ENCODE measurements around the gene TTC33. TPM values are rescaled to one million over a fixed set of nuclear protein-coding genes. Genes with fewer than 3 reads are reported as not detected.

TTC33 gene
- total RNA-seq, 1 donor from 2014 or later = 24.6 TPM

DNA sequence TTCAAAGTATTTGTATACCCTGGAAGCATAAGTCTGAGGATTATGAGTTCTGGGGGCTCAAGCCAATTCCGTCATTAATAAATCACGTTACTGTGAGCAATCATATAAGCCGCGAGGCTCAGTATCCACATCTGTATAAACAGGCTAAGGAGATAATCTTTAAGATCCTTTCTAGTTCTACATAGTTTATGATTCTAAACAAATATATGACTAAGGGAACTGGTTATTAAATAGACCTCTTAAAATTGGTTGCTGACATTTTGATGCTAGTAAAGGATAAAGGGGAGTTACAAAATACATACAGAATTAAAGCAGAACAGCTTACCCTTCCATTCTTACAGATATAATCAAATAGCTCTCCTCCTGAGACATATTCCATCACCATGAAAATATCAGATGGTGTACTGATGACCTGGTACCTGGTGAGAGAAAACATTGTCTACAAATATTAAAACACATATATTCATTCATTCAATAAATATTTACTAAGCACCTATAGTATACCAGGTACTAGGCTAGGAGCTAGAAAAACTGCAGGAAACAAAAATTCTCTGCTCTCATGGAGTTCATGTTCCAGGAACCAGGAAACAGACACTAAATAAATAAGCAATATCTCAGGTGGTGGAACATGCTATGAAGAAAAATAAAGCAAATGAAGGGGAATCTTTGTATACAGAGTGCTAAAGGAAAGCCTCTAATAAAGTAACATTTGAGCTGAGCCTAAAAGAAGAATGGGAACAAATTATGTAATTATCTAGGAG lies 19.5 kb upstream of the TTC33 start:
- Mint-ChIP-seq H3K4me3 (no peak overlapping the region), H3K27ac (peak overlapping the region; percentile 41), H3K36me3 (ENCODE audit: low read depth) (peaks cover 28% of the 10 kb centered on the region), H3K27me3 (ENCODE audit: insufficient read depth) (no peaks in the 10 kb centered on the region), H3K4me1 (ENCODE audit: low read depth) (peaks cover 16% of the 10 kb centered on the region), H3K9me3 (no peaks in the 10 kb centered on the region)
- intact Hi-C loops (cut with micrococcal nuclease) = no loop called here
- DNase-seq (ENCODE audit: low spot score) = no peak

DNA sequence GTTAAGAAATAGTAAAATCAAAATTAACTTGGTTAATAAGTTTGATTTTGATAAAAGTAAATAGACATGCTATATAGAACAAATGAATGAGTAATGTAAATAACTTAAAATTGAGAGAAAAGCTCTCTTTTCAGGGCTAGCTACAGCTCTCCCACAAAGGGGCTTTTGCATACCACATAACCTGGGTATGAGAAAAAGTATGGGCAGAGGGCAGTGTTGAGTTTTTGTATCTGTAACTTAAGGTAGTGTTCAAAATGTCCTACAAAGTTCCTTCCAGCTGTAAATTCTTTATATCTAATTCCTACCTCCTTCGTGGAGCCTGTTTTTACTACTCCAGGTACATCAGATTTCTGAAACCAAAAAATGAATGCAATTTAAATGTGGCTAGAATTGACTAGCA lies 18.9 kb upstream of the TTC33 start:
- peaks cover 16% of the 10 kb centered on the region for H3K4me1 Mint-ChIP-seq (ENCODE audit: low read depth)
- DNase-seq (ENCODE audit: low spot score) = no peak
- no peaks in the 10 kb centered on the region for H3K27me3 Mint-ChIP-seq (ENCODE audit: insufficient read depth)
- no peak overlapping the region for H3K4me3 Mint-ChIP-seq
- H3K36me3 Mint-ChIP-seq (ENCODE audit: low read depth) = peaks cover 28% of the 10 kb centered on the region
- intact Hi-C loops (cut with micrococcal nuclease) = no loop called here
- H3K9me3 Mint-ChIP-seq = no peaks in the 10 kb centered on the region
- H3K27ac Mint-ChIP-seq = no peak overlapping the region

DNA sequence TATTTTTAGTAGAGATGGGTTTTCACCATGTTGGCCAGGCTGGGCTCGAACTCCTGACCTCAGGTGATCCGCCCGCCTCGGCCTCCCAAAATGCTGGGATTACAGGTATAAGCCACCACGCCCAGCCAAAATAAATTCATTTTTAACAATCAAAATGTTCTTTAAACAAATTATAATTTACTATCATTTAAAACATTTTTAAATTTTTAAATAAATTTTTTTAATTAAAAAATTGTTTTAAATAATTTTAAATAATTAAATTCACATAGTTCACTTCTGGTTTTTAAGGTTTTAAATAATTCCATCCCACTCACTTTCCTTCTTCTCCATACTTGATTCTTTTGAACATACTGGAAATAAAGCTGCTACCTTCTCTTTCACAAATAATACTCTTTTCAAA lies 15.0 kb upstream of the TTC33 start:
- Mint-ChIP-seq H3K27ac (no peak overlapping the region), H3K9me3 (no peaks in the 10 kb centered on the region), H3K4me1 (ENCODE audit: low read depth) (peaks cover 4% of the 10 kb centered on the region), H3K27me3 (ENCODE audit: insufficient read depth) (no peaks in the 10 kb centered on the region), H3K4me3 (no peak overlapping the region), H3K36me3 (ENCODE audit: low read depth) (peaks cover 38% of the 10 kb centered on the region)
- DNase-seq (ENCODE audit: low spot score) = no peak
- intact Hi-C loops (cut with micrococcal nuclease) = no loop called here

DNA sequence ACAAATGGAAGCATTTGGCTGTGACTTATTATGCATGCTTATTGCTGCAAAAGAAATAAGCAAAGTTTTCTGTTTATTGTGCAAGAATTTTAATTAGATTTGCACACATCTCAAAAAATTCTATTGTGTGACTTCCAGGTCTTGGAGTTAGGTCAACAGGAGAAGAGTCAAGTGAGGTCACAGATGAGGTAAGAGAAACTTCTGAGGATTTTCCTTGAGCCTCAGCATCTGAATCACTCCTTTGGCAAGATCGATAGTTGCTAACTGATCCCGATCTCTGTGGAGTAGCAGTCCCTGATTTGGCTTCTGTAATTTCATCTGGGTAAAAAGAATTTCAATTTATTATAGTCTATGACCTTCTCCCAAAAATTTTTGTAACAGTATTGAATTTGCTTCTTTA lies 6.9 kb upstream of the TTC33 start:
- H3K9me3 Mint-ChIP-seq = no peaks in the 10 kb centered on the region
- H3K27me3 Mint-ChIP-seq (ENCODE audit: insufficient read depth) = no peaks in the 10 kb centered on the region
- H3K36me3 Mint-ChIP-seq (ENCODE audit: low read depth) = peaks cover 41% of the 10 kb centered on the region
- no peaks in the 10 kb centered on the region for H3K4me1 Mint-ChIP-seq (ENCODE audit: low read depth)
- DNase-seq (ENCODE audit: low spot score) = no peak
- intact Hi-C loops (cut with micrococcal nuclease) = no loop called here
- no peak overlapping the region for H3K27ac Mint-ChIP-seq
- no peak overlapping the region for H3K4me3 Mint-ChIP-seq

DNA sequence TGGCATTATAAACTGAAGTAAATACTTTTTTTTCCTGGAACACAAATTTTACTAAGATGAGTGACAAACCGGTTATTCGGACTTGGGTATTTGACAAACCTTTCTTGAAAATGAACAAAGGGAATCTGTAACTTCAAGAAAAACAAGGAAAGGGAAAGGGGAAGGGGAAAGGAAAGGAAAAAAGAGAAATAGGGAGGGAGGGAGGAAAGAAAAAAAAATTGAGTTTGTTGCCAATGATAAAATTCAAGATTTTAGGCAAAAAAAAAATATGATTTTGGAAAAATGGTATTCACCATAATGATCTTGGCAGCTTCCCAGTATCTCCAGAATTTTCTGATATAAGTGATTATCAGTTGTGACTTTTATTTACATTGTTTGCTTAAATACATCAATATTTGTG lies 1.6 kb upstream of the TTC33 start:
- Mint-ChIP-seq H3K27ac (no peak overlapping the region), H3K27me3 (ENCODE audit: insufficient read depth) (no peaks in the 10 kb centered on the region), H3K9me3 (no peaks in the 10 kb centered on the region), H3K4me3 (no peak overlapping the region), H3K36me3 (ENCODE audit: low read depth) (peaks cover 25% of the 10 kb centered on the region), H3K4me1 (ENCODE audit: low read depth) (peaks cover 6% of the 10 kb centered on the region)
- no peak for DNase-seq (ENCODE audit: low spot score)
- intact Hi-C loops (cut with micrococcal nuclease) = loop anchor here (5.0 to 10.0 kb wide), 7 partner anchors 180 to 1685 kb away; partner anchors contain the start of genes FYB1 and RICTOR

DNA sequence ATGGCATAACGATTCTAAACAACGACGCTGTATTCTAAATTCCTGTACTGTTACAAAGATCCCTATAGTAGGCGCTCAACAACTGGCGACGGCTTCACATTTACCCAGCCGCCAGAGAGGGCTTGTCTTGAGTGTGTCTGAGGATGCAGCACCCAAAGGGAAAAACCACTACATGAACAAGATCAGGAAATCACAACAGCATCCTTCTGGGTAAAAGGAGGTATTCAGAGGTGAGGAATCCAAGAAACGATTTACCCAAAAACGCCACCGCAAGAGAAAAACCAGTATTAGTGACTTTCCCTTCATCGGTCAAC lies 711 bp downstream of the TTC33 start:
- Mint-ChIP-seq H3K27ac (no peak overlapping the region), H3K4me1 (ENCODE audit: low read depth) (peaks cover 24% of the 10 kb centered on the region), H3K27me3 (ENCODE audit: insufficient read depth) (no peaks in the 10 kb centered on the region), H3K36me3 (ENCODE audit: low read depth) (peaks cover 23% of the 10 kb centered on the region), H3K9me3 (no peaks in the 10 kb centered on the region), H3K4me3 (no peak overlapping the region)
- intact Hi-C loops (cut with micrococcal nuclease) = loop anchor here (1.0 to 10.0 kb wide), 13 partner anchors 19 to 1683 kb away; partner anchors contain the start of genes FYB1, PTGER4, RICTOR and RPL37
- peak; percentile 56 for DNase-seq (ENCODE audit: low spot score)

DNA sequence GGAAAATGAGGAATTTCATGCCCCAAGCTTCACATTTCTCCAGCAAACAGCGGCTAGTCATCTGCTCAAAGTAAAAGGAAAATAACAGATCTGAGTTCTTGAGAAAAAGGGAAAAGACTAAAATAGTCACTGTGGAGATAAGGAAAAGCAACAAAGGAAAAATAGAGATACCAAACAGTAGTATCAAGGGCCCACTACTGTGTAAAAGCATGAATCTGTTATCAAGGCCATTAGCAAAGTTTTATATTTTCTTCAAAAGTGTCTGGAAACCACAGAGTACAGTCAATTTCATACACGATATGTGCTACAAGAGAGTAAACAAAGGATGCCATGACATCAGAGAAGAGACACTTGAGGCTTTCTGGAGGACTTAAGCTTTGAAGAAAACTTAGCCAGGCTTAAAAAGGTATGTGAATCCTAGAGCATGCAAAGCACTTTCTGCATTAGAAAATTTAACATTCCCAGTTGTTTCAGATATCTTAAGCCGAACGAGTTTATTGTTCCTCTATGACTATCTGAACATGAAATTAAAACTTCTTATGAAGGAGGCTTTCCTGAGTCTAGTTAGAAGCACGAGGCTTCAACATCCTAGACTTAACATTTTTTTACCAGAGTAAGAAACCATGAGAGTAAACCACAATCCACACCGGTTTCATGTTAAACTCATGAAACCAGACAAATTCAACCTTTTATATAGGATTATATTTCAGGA lies 1.2 kb downstream of the TTC33 start:
- intact Hi-C loops (cut with micrococcal nuclease) = loop anchor here (1.0 to 10.0 kb wide), 14 partner anchors 18 to 1682 kb away; partner anchors contain the start of genes FYB1, PTGER4, RICTOR and RPL37
- DNase-seq (ENCODE audit: low spot score) = no peak
- H3K4me3 Mint-ChIP-seq = no peak overlapping the region
- H3K27me3 Mint-ChIP-seq (ENCODE audit: insufficient read depth) = no peaks in the 10 kb centered on the region
- peaks cover 21% of the 10 kb centered on the region for H3K36me3 Mint-ChIP-seq (ENCODE audit: low read depth)
- H3K4me1 Mint-ChIP-seq (ENCODE audit: low read depth) = peaks cover 24% of the 10 kb centered on the region
- no peaks in the 10 kb centered on the region for H3K9me3 Mint-ChIP-seq
- no peak overlapping the region for H3K27ac Mint-ChIP-seq

DNA sequence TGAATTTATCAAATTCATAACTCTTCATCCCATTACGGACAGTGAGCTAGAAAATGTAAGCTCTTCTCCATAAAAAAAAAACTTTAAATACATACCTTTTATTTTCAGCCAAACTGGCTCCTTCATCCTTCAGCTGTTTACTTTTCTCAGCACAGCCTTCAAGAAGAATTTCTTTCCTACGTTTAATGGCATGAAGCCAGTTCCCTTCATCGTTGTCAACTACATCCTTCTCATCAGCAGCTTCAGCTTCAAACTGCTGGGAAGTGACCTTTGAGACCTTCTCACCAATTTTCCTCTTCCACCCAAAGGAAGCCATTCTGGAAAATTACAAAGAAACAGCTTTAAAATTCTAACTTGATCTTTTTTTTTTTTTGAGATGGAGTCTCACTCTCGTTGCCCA lies 9.1 kb downstream of the TTC33 start:
- no peaks in the 10 kb centered on the region for H3K27me3 Mint-ChIP-seq (ENCODE audit: insufficient read depth)
- H3K4me3 Mint-ChIP-seq = no peak overlapping the region
- peaks cover 19% of the 10 kb centered on the region for H3K36me3 Mint-ChIP-seq (ENCODE audit: low read depth)
- peaks cover 32% of the 10 kb centered on the region for H3K4me1 Mint-ChIP-seq (ENCODE audit: low read depth)
- H3K27ac Mint-ChIP-seq = no peak overlapping the region
- intact Hi-C loops (cut with micrococcal nuclease) = no loop called here
- DNase-seq (ENCODE audit: low spot score) = no peak
- H3K9me3 Mint-ChIP-seq = no peaks in the 10 kb centered on the region

DNA sequence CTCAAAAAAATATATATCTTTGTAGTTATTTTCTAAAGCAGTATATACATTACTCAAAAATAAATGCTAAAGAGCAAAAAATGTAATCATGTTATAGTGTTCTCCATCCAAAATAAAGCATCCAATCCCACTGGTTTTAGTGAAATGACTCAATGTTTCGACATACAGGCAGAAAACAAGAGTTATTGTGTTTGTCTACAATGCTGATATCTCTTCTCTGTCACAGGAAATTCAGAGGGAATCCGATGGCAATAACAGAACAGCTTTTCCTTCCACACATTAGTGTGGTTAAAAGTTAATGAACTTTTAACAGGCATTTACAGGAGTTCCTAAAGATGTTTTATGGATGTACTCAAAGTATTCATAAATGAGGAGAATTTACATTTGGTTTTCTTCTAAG lies 12.0 kb downstream of the TTC33 start:
- intact Hi-C loops (cut with micrococcal nuclease) = no loop called here
- H3K4me3 Mint-ChIP-seq = no peak overlapping the region
- DNase-seq (ENCODE audit: low spot score) = no peak

DNA sequence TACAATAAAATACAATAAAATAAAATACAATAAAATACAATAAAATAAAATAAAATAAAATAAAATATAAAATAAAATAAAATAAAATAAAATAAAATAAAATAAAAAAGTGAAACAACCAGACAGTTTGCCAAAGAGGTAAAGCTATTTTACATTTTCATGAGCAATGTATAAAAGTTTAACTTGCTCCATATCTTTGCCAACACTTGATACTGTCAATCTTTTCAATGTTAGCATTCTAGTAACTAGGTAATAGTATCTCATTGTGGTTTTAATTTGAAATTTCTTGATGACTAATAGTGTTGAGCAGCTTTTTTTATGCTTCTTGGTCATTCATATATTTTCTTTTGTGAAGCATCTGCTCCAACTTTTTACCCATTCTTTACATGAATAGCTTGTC lies 17.3 kb downstream of the TTC33 start:
- Mint-ChIP-seq H3K4me1 (ENCODE audit: low read depth) (peaks cover 31% of the 10 kb centered on the region), H3K4me3 (no peak overlapping the region), H3K36me3 (ENCODE audit: low read depth) (peaks cover 34% of the 10 kb centered on the region), H3K27me3 (ENCODE audit: insufficient read depth) (no peaks in the 10 kb centered on the region), H3K9me3 (peaks cover 8% of the 10 kb centered on the region), H3K27ac (no peak overlapping the region)
- intact Hi-C loops (cut with micrococcal nuclease) = no loop called here
- DNase-seq (ENCODE audit: low spot score) = no peak

More for the DNA sequence above, 12.0 kb downstream of the TTC33 start:
- peaks cover 33% of the 10 kb centered on the region for H3K36me3 Mint-ChIP-seq (ENCODE audit: low read depth)
- H3K27me3 Mint-ChIP-seq (ENCODE audit: insufficient read depth) = no peaks in the 10 kb centered on the region
- H3K9me3 Mint-ChIP-seq = peaks cover 8% of the 10 kb centered on the region
- H3K27ac Mint-ChIP-seq = no peak overlapping the region
- peaks cover 15% of the 10 kb centered on the region for H3K4me1 Mint-ChIP-seq (ENCODE audit: low read depth)

DNA sequence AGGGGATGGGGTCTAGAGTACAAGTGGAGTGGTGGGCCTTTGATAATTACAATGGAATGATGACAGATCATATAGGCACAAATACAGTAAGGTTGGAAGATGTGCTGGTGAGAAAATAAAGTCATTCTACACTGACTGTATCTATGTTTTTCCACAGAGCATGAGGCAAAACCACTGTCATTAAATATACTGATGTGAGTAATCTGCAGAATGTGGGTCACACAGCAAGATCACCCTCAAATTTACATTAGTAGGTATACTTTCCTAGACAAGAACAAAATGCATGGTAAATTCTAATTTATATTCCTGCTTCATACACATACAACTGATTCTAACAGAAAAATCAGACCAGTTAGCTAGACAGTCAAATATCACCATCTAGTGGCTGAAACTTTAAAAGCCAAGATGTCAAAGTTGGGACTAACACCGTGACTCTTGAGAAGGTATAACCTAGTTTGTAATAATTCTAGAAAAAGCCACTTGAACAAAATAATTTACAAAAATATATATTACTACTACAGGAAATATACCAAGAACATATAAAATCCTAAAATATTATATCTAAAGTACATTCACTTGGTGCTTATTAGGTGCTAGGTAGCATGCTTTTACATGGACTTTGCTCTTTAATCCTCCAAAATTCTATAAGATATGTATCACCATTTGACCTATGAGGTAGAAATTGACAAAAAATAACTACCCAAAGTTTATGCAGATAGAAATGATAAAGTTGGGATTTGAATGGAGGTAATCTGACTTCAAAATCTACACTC lies 19.5 kb downstream of the TTC33 start:
- H3K36me3 Mint-ChIP-seq (ENCODE audit: low read depth) = peaks cover 29% of the 10 kb centered on the region
- H3K9me3 Mint-ChIP-seq = peaks cover 8% of the 10 kb centered on the region
- H3K27me3 Mint-ChIP-seq (ENCODE audit: insufficient read depth) = no peaks in the 10 kb centered on the region
- no peak overlapping the region for H3K27ac Mint-ChIP-seq
- peaks cover 22% of the 10 kb centered on the region for H3K4me1 Mint-ChIP-seq (ENCODE audit: low read depth)
- intact Hi-C loops (cut with micrococcal nuclease) = loop anchor here (1.0 to 2.0 kb wide), 10 partner anchors 19 to 1157 kb away; partner anchors contain the start of gene TTC33
- DNase-seq (ENCODE audit: low spot score) = no peak
- no peak overlapping the region for H3K4me3 Mint-ChIP-seq

DNA sequence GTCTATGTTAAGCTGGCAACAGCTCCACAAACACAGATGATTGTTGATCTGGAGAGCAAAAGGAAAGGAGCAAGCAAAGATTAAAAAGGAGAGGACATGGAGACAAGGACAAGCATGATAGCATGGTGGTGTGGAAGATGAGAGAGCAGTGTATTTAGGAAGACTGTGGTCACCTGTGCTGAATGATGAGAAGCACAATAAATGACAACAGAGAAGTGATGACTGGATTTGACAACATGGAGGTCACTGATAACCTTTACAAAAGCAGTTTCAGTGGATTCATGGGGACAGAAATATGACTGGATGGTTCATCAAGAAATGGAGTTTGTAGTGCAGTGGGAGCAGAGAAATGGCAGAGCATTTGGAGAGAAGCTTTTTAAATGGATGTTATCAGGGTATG lies 20.2 kb downstream of the TTC33 start:
- Mint-ChIP-seq H3K27ac (peak overlapping the region; percentile 32), H3K27me3 (ENCODE audit: insufficient read depth) (no peaks in the 10 kb centered on the region), H3K4me3 (no peak overlapping the region), H3K4me1 (ENCODE audit: low read depth) (peaks cover 23% of the 10 kb centered on the region), H3K36me3 (ENCODE audit: low read depth) (peaks cover 25% of the 10 kb centered on the region), H3K9me3 (peaks cover 4% of the 10 kb centered on the region)
- DNase-seq (ENCODE audit: low spot score) = no peak
- intact Hi-C loops (cut with micrococcal nuclease) = loop anchor here (1.0 to 2.0 kb wide), 10 partner anchors 20 to 1156 kb away; partner anchors contain the start of gene TTC33

DNA sequence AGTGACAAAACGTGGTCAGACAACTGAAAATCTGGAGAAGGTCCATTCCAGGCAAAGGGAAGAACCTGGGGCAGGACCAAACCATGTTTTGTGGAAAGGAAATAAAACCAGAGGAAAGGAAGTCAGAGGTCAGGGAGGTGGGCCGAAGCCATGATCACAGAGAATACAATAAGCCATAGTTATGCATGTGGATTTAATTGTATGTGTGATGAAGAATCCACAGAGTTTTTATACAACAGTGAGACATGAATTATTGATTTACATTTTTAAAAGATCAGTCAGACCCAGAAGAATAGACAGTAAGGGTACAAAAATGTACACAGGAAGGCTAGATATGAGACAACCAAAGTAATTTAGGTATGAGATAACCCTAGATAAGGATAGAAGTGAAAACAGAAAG lies 20.8 kb downstream of the TTC33 start:
- intact Hi-C loops (cut with micrococcal nuclease) = no loop called here
- H3K36me3 Mint-ChIP-seq (ENCODE audit: low read depth) = peaks cover 25% of the 10 kb centered on the region
- peak overlapping the region; percentile 32 for H3K27ac Mint-ChIP-seq
- H3K27me3 Mint-ChIP-seq (ENCODE audit: insufficient read depth) = no peaks in the 10 kb centered on the region
- no peak overlapping the region for H3K4me3 Mint-ChIP-seq
- no peaks in the 10 kb centered on the region for H3K9me3 Mint-ChIP-seq
- no peak for DNase-seq (ENCODE audit: low spot score)
- H3K4me1 Mint-ChIP-seq (ENCODE audit: low read depth) = peaks cover 27% of the 10 kb centered on the region

All from activated T-helper 1 cell treated with anti-CD3 and anti-CD28 coated beads, Interleukin-12 subunit alpha, Interleukin-12 subunit beta, Interleukin-2, Interleukin-4 antibody, amounts not matched to agents 30 ng/mL and 10 ng/mL and 1 ng/mL, durations not matched to agents 14 hours and 24 hours and 36 hours (primary cell).